Adrenal gland (tissue), 5 donors: ENCODE measurements around the gene IFT88.

Source experiments
- POLR2A ChIP-seq, 2 donors: fragments of 450-650 bp; IDR thresholded peaks; one replicate each; pipeline ENCODE4 v1.6.1; 2017; ENCODE audit warnings: antibody characterized with exemption in 2 of 2, mild to moderate bottlenecking in 2 of 2, moderate library complexity in 1 of 2
- TF ChIP-seq, protein P1 (sequence below), 6 experiments: fragments of 450-650 bp in 4 of 6; fragments of 200-600 bp in 2 of 6; sonication (generic) in 1 of 6; IDR thresholded peaks; 1 replicate in 5 of 6; 2 replicates in 1 of 6; pipeline versions ENCODE4 v1.5.1 to v1.8.0; 2016 to 2021; ENCODE audit warnings: antibody characterized with exemption in 6 of 6, mild to moderate bottlenecking in 2 of 6, moderate library complexity in 1 of 6
- donor health status: DM: no; HTN: no; CAD: no.

GRCh38 chr13:20616059-20616797 is 49.3 kb downstream of the IFT88 start:
- TF ChIP-seq, protein P1, sequence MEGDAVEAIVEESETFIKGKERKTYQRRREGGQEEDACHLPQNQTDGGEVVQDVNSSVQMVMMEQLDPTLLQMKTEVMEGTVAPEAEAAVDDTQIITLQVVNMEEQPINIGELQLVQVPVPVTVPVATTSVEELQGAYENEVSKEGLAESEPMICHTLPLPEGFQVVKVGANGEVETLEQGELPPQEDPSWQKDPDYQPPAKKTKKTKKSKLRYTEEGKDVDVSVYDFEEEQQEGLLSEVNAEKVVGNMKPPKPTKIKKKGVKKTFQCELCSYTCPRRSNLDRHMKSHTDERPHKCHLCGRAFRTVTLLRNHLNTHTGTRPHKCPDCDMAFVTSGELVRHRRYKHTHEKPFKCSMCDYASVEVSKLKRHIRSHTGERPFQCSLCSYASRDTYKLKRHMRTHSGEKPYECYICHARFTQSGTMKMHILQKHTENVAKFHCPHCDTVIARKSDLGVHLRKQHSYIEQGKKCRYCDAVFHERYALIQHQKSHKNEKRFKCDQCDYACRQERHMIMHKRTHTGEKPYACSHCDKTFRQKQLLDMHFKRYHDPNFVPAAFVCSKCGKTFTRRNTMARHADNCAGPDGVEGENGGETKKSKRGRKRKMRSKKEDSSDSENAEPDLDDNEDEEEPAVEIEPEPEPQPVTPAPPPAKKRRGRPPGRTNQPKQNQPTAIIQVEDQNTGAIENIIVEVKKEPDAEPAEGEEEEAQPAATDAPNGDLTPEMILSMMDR (IDR thresholded peaks at IDR 0.05): no peak
- no peak for TF ChIP-seq POLR2A (IDR thresholded peaks at IDR 0.05)
